ENCODE measurements around the gene SPRN. TPM values are rescaled to one million over a fixed set of nuclear protein-coding genes. Genes with fewer than 3 reads are reported as not detected.

The SPRN gene
- polyA plus RNA-seq, 4 donors = 0.81 to 3.3 (median 0.99) TPM

DNA sequence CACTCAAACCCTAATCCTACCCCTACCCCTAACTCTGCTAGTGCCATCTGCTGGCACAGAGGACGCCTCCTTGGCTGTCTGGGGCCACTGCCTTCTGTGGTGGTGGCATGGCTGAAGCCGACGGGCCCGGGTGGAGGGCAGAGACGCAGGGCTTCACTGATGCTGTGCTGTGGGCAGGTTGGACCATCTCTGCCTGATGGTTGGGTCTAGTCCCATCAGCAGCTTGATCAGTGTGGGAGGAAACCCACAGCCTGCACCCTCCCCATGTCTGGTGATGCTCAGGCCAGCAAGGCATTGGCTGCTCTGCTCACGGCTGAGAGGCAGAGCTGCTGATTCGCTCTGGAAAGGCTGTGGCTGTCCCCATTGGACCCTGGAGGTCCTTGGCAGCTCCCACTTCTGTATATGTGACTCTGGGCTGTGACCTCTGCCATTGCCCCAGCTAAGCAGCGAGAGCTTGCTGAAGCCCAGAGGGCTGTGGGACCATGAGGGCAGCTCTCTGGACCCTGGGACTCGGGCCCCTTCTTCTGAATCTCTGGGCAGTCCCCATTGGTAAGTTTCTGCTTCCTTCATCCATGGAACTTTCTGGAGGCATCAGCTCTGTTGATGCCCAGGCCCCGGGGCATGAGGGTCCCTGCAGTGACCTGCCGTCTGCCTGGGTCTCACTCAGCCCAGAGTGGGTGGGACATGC lies 29.2 kb upstream of the SPRN start, which contains the start of gene SCART1:
Gene SCART1, plus strand, starts transcription at position 430 of the 688 bp plus-strand sequence. Its CDS starts 53 bp downstream, at position 483.
- WGBS, 3 donors = 83 to 87% (median 85%) methylated on average over 11 of the region's 11 CpGs
- Histone ChIP-seq H3K4me3 (ENCODE audit: low read depth in 1 of 3, low read length in 3 of 3) (no peak within 1 kb of the TSS), H3K27ac (ENCODE audit: low read depth in 1 of 3, low read length in 2 of 3) (no peak within 1 kb of the TSS), H3K36me3 (ENCODE audit: control insufficient read depth in 3 of 3, insufficient read depth in 2 of 3, low read depth in 1 of 3, low read length in 3 of 3) (no peaks in the 10 kb centered on the region), H3K9me3 (ENCODE audit: control insufficient read depth in 2 of 2, insufficient read depth in 1 of 2, low read depth in 1 of 2, low read length in 1 of 2) (peaks cover 0 to 8% of the 10 kb centered on the region in 2 donors), H3K4me1 (ENCODE audit: control insufficient read depth in 3 of 3, insufficient read depth in 2 of 3, low read depth in 1 of 3, low read length in 2 of 3) (no peaks in the 10 kb centered on the region), H3K27me3 (ENCODE audit: control insufficient read depth in 3 of 3, insufficient read depth in 3 of 3, low read length in 3 of 3) (no peaks in the 10 kb centered on the region)
- no peak for FAIRE-seq
- no peak for DNase-seq

DNA sequence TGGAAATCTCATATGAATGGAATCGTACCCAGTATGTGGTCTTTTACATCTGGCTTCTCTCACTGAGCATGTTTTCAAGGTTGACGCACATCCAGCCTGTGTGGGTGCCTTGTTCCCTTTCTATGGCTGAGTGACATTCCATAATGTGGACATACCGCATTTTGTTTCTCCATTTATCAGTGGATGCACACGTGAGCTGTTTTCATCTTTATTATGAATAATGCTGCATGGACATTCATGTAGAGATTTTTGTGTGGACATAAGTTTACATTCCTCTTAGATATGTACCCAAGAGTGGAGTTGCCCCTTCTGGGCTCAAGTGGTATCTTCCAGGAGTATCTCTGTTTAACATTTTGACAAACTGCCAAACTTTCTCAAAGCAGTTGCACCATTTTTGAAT lies 28.0 kb upstream of the SPRN start:
- FAIRE-seq (no peak), DNase-seq (no peak)
- WGBS, 3 donors = 75 to 80% (median 80%) methylated on average over 4 of the region's 4 CpGs
- Histone ChIP-seq H3K27me3 (ENCODE audit: control insufficient read depth in 3 of 3, insufficient read depth in 3 of 3, low read length in 3 of 3) (no peaks in the 10 kb centered on the region), H3K4me3 (ENCODE audit: low read depth in 1 of 3, low read length in 3 of 3) (no peak overlapping the region), H3K4me1 (ENCODE audit: control insufficient read depth in 3 of 3, insufficient read depth in 2 of 3, low read depth in 1 of 3, low read length in 2 of 3) (no peaks in the 10 kb centered on the region), H3K9me3 (ENCODE audit: control insufficient read depth in 2 of 2, insufficient read depth in 1 of 2, low read depth in 1 of 2, low read length in 1 of 2) (peaks cover 0 to 8% of the 10 kb centered on the region in 2 donors), H3K27ac (ENCODE audit: low read depth in 1 of 3, low read length in 2 of 3) (no peak overlapping the region), H3K36me3 (ENCODE audit: control insufficient read depth in 3 of 3, insufficient read depth in 2 of 3, low read depth in 1 of 3, low read length in 3 of 3) (no peaks in the 10 kb centered on the region)

DNA sequence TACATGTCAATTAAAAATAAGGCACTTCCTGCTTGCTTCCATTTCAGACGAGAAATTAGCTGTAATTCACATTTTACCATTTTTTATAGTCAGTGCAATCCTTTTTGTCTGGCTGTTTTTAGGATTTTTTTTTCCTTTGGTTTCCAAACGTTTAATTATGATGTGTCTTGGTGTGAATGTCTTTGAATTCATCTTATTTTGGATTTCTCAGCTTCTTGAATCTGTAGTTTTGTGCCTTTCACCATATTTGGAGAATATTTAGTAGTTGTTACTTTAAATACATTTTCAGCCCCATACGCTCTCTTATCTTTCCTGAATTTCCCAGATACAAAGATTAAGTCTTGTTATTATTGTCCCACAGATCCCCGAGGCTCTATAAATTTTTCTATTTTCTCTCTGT lies 26.9 kb upstream of the SPRN start:
- H3K27me3 ChIP-seq (ENCODE audit: control insufficient read depth in 3 of 3, insufficient read depth in 3 of 3, low read length in 3 of 3) = no peaks in the 10 kb centered on the region
- WGBS, 3 donors = 47 to 62% (median 52%) methylated on average over 4 of the region's 4 CpGs
- peaks cover 0 to 7% of the 10 kb centered on the region in 2 donors for H3K9me3 ChIP-seq (ENCODE audit: control insufficient read depth in 2 of 2, insufficient read depth in 1 of 2, low read depth in 1 of 2, low read length in 1 of 2)
- FAIRE-seq = no peak
- H3K27ac ChIP-seq (ENCODE audit: low read depth in 1 of 3, low read length in 2 of 3) = no peak overlapping the region
- no peaks in the 10 kb centered on the region for H3K36me3 ChIP-seq (ENCODE audit: control insufficient read depth in 3 of 3, insufficient read depth in 2 of 3, low read depth in 1 of 3, low read length in 3 of 3)
- no peak overlapping the region for H3K4me3 ChIP-seq (ENCODE audit: low read depth in 1 of 3, low read length in 3 of 3)
- no peak for DNase-seq
- H3K4me1 ChIP-seq (ENCODE audit: control insufficient read depth in 3 of 3, insufficient read depth in 2 of 3, low read depth in 1 of 3, low read length in 2 of 3) = no peaks in the 10 kb centered on the region

DNA sequence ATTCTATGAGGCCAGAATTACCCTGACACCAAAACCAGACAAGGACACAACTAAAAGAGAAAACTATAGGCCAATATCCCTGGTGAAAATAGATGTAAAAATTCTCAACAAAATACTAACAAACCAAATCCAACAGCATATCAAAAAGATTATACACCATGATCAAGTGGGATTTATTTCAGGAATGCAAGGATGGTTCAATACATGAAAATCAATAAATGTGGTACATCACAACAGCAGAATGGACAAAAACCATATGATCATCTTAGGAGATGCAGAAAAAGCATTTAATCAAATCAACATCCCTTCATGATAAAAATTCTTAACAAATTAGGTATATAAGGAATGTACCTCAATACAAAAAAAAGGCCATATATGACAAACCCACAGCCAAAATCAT lies 23.7 kb upstream of the SPRN start:
- no peak overlapping the region for H3K4me3 ChIP-seq (ENCODE audit: low read depth in 1 of 3, low read length in 3 of 3)
- H3K36me3 ChIP-seq (ENCODE audit: control insufficient read depth in 3 of 3, insufficient read depth in 2 of 3, low read depth in 1 of 3, low read length in 3 of 3) = no peaks in the 10 kb centered on the region
- FAIRE-seq (no peak), DNase-seq (no peak)
- H3K27me3 ChIP-seq (ENCODE audit: control insufficient read depth in 3 of 3, insufficient read depth in 3 of 3, low read length in 3 of 3) = no peaks in the 10 kb centered on the region
- no peak overlapping the region for H3K27ac ChIP-seq (ENCODE audit: low read depth in 1 of 3, low read length in 2 of 3)
- H3K4me1 ChIP-seq (ENCODE audit: control insufficient read depth in 3 of 3, insufficient read depth in 2 of 3, low read depth in 1 of 3, low read length in 2 of 3) = no peaks in the 10 kb centered on the region
- peaks cover 0 to 13% of the 10 kb centered on the region in 2 donors for H3K9me3 ChIP-seq (ENCODE audit: control insufficient read depth in 2 of 2, insufficient read depth in 1 of 2, low read depth in 1 of 2, low read length in 1 of 2)

DNA sequence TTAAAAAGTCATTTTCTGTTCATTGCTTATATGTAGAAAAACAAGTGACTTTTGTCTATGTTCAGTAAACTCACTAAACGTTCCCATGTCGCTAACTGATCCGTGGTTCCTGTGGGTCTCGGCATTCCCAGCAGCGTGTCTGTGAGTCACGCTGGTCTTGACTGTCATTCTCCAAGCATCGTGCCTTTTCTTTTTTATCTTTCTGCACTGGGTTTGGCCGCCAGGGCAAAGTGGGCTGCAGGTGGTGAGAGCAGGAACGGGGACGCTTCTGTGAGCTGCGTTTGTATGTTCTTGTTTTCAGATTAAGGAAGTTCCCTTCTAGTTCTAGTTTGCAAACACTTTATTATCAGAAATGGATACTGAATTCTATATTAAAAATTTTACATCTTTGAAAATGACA lies 22.6 kb upstream of the SPRN start:
- FAIRE-seq (no peak), DNase-seq (no peak)
- Histone ChIP-seq H3K4me3 (ENCODE audit: low read depth in 1 of 3, low read length in 3 of 3) (no peak overlapping the region), H3K36me3 (ENCODE audit: control insufficient read depth in 3 of 3, insufficient read depth in 2 of 3, low read depth in 1 of 3, low read length in 3 of 3) (no peaks in the 10 kb centered on the region), H3K27ac (ENCODE audit: low read depth in 1 of 3, low read length in 2 of 3) (no peak overlapping the region), H3K9me3 (ENCODE audit: control insufficient read depth in 2 of 2, insufficient read depth in 1 of 2, low read depth in 1 of 2, low read length in 1 of 2) (peaks cover 0 to 13% of the 10 kb centered on the region in 2 donors), H3K27me3 (ENCODE audit: control insufficient read depth in 3 of 3, insufficient read depth in 3 of 3, low read length in 3 of 3) (no peaks in the 10 kb centered on the region), H3K4me1 (ENCODE audit: control insufficient read depth in 3 of 3, insufficient read depth in 2 of 3, low read depth in 1 of 3, low read length in 2 of 3) (no peaks in the 10 kb centered on the region)
- WGBS, 3 donors = 84 to 90% (median 87%) methylated on average over 11 of the region's 11 CpGs

DNA sequence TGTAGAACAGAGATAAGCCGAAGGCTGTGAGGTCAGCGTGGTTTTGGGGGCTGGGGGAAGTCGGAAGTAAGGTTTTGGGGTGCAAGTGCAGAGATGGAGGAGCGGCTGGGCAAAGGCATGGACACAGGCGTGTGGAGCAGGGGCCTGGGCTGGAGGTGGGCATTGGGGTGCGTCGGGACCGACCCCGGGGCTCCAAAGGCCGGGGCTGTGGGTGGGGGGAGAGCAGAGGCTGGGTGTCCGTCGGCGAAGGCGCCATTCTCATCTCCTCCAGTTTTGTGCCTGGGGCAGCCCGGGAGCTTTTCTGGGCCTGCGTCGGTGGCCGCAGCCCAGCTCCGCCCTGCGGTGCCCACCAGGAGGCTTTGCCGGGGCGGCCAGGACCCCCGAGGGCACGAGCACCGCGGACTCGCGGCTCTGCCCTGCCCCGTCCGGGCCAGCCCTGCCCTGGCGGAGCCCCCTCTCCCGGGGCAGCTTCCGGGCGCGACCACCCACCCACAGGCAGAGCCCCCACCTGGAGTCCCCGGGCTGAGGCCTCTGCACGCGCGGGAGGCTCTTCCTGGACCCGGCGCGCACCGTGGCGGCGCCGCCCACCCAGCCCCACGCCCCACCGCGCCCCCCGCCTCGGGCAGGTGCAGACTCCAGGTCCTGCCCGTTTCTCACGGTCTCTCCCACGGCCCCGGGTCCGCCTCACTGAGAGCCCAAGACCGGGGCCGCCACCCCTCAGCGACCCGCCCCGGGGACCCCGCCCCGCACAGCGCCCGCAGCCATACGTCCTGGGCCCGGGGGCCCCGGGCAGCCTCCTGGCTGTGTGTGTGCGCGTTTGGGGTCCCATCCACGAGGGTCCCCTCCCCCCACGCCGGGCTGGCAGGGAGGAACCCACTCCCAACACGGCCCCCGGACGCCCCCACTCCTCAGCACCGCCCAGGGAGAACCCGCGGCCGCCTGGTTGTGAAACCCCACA lies 21.6 kb upstream of the SPRN start:
- Histone ChIP-seq H3K36me3 (ENCODE audit: control insufficient read depth in 3 of 3, insufficient read depth in 2 of 3, low read depth in 1 of 3, low read length in 3 of 3) (no peaks in the 10 kb centered on the region), H3K9me3 (ENCODE audit: control insufficient read depth in 2 of 2, insufficient read depth in 1 of 2, low read depth in 1 of 2, low read length in 1 of 2) (peaks cover 0 to 13% of the 10 kb centered on the region in 2 donors), H3K4me1 (ENCODE audit: control insufficient read depth in 3 of 3, insufficient read depth in 2 of 3, low read depth in 1 of 3, low read length in 2 of 3) (no peaks in the 10 kb centered on the region), H3K27me3 (ENCODE audit: control insufficient read depth in 3 of 3, insufficient read depth in 3 of 3, low read length in 3 of 3) (no peaks in the 10 kb centered on the region), H3K4me3 (ENCODE audit: low read depth in 1 of 3, low read length in 3 of 3) (no peak overlapping the region), H3K27ac (ENCODE audit: low read depth in 1 of 3, low read length in 2 of 3) (no peak overlapping the region)
- FAIRE-seq = no peak
- DNase-seq = no peak
- WGBS, 3 donors = 61 to 67% (median 64%) methylated on average over 62 to 80 of the region's 80 CpGs

DNA sequence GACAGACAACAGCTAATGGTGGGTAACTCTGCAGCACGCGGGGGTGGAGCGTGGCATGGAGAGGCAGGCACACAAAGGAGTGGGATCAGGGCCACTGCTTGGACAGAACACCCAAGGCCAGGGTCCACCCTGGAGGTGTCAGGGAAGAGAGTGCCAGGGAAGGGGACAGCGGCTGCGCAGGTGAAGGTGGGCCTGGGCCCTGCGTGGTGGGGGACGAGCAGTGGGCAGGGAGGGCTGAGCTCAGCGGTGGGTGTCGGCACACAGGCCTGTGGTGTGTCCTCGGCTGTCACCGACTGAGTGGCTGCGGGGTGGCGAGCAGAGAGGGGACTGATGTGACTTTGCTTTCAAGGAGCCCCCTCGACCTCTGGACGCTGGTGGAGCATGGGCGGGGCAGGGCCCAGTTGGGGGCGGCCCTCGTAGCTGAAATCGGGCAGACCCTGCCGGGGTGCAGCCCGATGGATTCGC lies 20.9 kb upstream of the SPRN start:
- Histone ChIP-seq H3K9me3 (ENCODE audit: control insufficient read depth in 2 of 2, insufficient read depth in 1 of 2, low read depth in 1 of 2, low read length in 1 of 2) (peaks cover 0 to 13% of the 10 kb centered on the region in 2 donors), H3K4me1 (ENCODE audit: control insufficient read depth in 3 of 3, insufficient read depth in 2 of 3, low read depth in 1 of 3, low read length in 2 of 3) (no peaks in the 10 kb centered on the region)
- FAIRE-seq = no peak

DNA sequence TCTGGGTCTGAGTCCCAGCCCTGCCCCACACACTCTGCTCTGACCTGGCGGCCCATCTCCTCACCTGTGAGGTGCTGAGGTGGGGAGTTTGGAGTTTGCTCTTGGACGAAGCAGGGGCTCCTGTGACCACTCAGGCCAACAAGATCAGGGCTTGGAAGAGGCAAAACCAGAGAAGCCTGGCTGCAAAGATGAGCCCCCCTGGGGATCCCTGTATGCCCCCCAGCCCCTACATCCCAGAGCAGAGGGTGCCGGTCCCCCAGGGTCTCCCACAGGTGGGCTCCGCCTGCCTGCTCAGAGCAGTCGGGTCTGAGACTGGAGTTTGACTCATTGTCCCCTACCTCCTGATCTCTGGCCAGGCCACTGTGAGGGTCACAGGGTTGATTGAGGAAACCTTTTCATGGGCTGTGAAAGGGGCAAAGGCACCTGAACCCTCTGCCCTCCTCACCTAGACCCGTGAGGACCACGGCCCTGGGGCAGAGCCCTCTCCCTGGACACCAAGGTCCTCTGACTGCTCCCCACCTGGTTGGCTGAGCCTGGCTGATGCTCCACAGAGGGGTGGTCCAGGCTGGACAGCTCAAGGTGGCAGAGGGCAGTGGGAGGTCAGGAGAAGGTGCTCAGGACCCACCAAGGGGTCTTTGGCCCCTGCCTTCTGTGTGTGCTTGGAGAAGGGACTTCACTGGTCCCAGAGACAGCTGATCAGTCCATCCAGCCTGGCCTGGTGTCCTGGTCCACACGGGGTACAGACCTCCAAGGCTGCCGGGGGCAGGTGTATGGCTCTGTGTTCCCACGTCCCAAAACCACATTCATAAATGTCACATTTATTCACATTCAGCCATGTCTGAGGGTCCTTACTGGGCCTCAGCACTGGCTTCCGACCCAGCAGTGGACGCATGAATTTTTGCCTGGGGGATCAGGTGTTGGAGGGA lies 20.2 kb upstream of the SPRN start:
- FAIRE-seq (no peak), DNase-seq (no peak)
- Histone ChIP-seq H3K36me3 (ENCODE audit: control insufficient read depth in 3 of 3, insufficient read depth in 2 of 3, low read depth in 1 of 3, low read length in 3 of 3) (no peaks in the 10 kb centered on the region), H3K27me3 (ENCODE audit: control insufficient read depth in 3 of 3, insufficient read depth in 3 of 3, low read length in 3 of 3) (no peaks in the 10 kb centered on the region), H3K27ac (ENCODE audit: low read depth in 1 of 3, low read length in 2 of 3) (no peak overlapping the region), H3K9me3 (ENCODE audit: control insufficient read depth in 2 of 2, insufficient read depth in 1 of 2, low read depth in 1 of 2, low read length in 1 of 2) (peaks cover 0 to 13% of the 10 kb centered on the region in 2 donors), H3K4me1 (ENCODE audit: control insufficient read depth in 3 of 3, insufficient read depth in 2 of 3, low read depth in 1 of 3, low read length in 2 of 3) (no peaks in the 10 kb centered on the region), H3K4me3 (ENCODE audit: low read depth in 1 of 3, low read length in 3 of 3) (no peak overlapping the region)
- WGBS, 3 donors = 84 to 86% (median 84%) methylated on average over 11 to 12 of the region's 12 CpGs

More for the DNA sequence above, 20.9 kb upstream of the SPRN start:
- Histone ChIP-seq H3K4me3 (ENCODE audit: low read depth in 1 of 3, low read length in 3 of 3) (no peak overlapping the region), H3K27ac (ENCODE audit: low read depth in 1 of 3, low read length in 2 of 3) (no peak overlapping the region), H3K36me3 (ENCODE audit: control insufficient read depth in 3 of 3, insufficient read depth in 2 of 3, low read depth in 1 of 3, low read length in 3 of 3) (no peaks in the 10 kb centered on the region), H3K27me3 (ENCODE audit: control insufficient read depth in 3 of 3, insufficient read depth in 3 of 3, low read length in 3 of 3) (no peaks in the 10 kb centered on the region)
- 90 to 92% (median 91%) methylated on average over 20 to 22 of the region's 22 CpGs for WGBS, 3 donors
- DNase-seq = no peak
